HG03175 (cell line): ENCODE data around the gene DHRSX.
"Not testable (repeated sequence)": the region's sequence is repeated elsewhere in the genome, so short reads cannot be mapped to it uniquely, and the experiment has no call there.

Experiments used
- ATAC-seq: cut with Tn5 transposase; IDR thresholded peaks from one replicate; pipeline ENCODE4 v1.9.1; 2021; ENCODE audit warnings: mild to moderate bottlenecking, moderate library complexity; ENCODE audit not compliant: unreplicated experiment

DHRSX gene

GRCh38 chrX:2460048-2460447 lies 40.7 kb downstream of the DHRSX start:
- ATAC-seq = not testable (repeated sequence)

- ATAC-seq = no peak
Observed at GRCh38 chrX:2458309-2458708, 42.5 kb downstream of the DHRSX start.

- ATAC-seq = no peak
Observed at GRCh38 chrX:2457289-2458133, 43.3 kb downstream of the DHRSX start.

DNA sequence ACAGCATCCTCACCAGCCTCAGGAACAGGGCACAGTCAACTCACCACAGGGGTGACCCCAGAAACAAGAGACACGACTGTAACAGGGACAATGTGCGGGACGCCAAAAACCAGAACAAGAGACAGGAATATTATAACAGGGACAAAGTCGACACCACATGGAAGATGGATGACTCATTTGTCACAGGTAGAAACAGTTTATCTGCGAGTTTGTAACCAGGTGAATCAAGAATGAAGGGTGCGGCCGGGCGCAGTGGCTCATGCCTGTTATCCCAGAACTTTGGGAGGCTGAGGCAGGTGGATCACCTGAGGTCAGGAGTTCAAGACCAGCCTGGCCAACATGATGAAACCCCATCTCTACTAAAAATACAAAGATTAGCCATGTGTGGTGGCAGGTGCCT lies 44.7 kb downstream of the DHRSX start:
- not testable (repeated sequence) for ATAC-seq

GRCh38 chrX:2454620-2455019 lies 46.2 kb downstream of the DHRSX start:
- ATAC-seq = not testable (repeated sequence)

- no peak for ATAC-seq
Observed at GRCh38 chrX:2452799-2453198, 48.0 kb downstream of the DHRSX start.

DNA sequence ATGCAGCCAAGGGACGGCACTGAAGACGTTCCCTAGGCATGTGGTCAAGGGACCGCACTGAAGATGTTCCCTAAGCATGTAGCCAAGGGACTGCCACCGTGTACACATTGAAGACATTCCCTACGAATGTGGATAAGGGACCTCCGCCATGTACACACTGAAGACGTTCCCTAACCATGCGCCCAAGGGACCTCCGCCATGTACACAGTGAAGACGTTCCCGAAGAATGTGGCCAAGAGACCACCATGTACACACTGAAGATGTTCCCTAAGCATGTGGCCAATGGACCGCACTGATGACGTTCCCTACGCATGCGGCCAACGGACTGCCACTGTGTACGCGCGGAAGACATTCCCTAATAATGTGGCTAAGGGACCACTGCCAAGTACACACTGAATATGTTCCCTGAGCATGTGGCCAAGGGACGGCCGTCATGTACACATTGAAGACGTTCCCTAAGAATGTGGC lies 48.4 kb downstream of the DHRSX start:
- ATAC-seq = no peak

DNA sequence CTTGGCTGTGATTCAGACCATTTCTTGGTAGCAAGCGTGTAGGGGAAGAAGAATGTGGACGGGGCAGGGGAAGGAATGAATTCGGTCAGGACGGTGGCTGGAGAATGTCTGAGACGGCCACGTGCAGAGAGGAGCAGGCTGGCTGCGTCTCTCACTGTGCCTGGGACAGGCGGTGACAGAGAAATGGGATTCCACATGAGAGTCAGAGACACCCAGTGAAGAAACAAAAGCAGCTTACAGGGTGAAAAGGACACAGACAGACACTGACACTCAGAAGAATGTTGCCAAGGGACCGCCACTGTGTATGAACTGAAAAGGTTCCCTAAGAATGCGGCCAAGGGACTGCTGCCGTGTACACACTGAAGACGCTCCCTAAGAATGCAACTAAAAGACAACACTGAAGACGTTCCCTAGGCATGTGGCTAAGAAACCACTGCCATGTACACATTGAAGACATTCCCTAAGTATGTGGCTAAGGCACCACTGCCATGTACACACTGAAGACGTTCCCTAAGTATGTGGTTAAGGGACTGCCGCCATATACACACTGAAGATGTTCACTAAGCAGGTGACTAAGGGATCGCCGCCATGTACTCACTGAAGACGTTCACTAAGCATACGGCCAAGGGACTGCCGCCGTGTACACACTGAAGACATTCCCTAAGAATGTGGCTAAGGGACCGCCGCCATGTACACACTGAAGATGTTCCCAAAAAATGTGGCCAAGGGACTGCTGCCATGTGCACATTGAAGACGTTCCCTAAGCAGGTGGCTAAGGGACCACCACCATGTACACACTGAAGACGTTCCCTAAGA lies 49.1 kb downstream of the DHRSX start:
- no peak for ATAC-seq

DNA sequence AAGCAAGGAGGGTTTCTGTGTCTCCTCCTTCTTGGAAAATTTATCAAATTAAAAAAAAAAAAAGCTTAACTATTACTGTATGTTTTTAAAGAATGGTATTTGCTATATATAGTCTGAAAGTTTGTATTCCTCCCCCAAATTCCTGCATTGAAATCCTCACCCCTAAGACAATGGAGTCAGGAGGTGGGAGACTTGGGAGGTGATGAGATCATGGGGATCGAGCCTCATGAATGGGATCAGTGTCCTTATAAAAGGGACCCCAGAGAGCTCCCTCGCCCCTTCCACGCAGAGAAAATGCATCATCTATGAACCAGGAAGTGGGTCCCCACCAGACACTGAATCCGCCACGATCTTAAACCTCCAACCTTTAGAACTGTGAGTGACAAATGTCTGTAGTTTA lies 50.1 kb downstream of the DHRSX start:
- ATAC-seq = no peak

DNA sequence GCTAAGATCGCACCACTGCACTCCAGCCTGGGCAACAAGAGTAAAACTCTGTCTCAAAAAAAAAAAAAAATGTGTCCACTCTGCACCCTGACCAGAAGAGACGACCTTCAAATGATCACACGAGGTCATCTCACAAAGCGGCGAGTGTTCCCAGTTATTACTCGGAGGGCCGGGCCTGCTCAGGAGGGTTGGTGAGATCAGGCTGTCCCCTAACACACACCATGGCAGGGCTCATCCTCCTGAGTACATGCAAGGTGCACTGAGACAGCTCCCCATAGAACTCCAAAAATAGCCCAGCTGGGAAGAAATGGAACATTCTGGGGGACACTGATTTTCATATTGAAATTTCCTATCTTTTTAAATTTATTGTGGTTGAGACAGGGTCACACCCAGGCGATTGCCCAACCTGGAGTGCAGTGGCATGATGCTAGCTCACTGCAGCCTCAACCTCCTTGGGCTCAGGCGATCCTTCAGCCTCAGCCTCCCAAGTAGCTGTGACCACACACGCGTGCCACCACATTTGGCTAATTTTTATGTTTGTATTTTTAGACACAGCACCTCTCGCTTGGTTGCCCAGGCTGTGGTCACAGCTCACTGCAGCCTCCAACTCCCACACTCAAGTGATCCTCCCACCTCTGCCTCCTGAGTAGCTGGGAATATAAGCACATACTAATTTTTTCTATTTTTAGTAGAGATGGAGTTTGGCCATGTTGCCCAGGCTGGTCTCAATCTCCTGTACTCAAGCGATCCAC lies 51.5 kb downstream of the DHRSX start:
- ATAC-seq = no peak

- ATAC-seq = no peak
Observed at GRCh38 chrX:2447484-2447883, 53.3 kb downstream of the DHRSX start.

- ATAC-seq = no peak
Observed at GRCh38 chrX:2446815-2447214, 54.0 kb downstream of the DHRSX start.

- ATAC-seq = no peak
Observed at GRCh38 chrX:2445662-2446623, 54.8 kb downstream of the DHRSX start.

DNA sequence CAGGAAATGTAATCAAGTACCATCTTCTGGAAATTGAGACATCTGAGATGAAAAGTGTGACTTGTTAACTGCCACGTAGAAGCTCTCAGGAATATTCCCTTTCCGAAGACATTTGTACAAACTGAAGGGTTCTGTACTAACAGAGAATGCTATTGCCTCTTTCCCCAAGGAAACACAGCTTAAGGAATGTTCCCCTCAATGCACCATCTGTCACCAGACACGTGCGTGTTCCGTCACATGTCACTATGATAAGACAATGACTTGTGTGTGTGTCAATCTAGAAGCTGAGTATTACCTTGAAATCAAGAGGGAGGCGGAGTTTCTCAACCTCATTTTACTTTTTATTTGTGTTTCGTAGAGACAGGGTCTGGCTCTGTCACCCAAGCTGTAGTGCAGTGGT lies 58.1 kb downstream of the DHRSX start:
- ATAC-seq = no peak

DNA sequence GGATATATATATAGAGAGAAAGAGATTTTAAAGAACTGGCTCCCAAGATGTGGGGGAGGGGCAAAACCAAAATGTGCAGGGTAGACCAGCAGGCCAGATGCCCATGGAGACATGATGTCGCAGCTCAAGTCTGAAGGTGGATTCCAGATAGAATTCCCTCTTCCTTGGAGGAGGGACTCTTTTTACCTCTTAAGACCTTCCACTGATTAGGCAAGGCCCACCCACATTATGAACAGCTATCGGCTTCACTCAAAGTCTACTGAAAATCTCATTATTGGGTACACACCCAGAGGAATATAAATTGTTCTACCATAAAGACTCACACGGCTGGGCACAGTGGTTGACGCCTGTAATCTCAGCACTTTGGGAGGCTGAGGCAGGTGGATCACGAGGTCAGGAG lies 59.3 kb downstream of the DHRSX start:
- ATAC-seq = no peak

- no peak for ATAC-seq
Observed at GRCh38 chrX:2439613-2440012, 61.2 kb downstream of the DHRSX start.

DNA sequence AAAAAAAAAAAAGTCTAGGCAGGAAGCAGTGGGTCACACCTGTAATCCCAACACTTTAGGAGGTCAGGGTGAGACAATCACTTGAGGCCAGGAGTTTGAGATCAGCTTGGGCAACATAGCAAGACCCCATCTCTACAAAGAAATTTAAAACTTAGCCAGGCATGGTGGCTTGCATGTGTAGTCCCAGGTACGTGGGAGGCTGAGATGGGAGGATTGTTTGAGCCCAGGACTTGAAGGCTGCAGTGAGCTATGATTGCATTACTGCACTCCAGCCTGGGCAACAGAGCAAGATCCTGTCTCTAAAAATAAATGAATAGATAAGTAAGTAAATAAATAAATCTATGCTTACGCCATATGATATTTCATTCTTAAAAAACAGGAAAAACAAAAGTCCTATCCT lies 65.3 kb downstream of the DHRSX start:
- no peak for ATAC-seq

DNA sequence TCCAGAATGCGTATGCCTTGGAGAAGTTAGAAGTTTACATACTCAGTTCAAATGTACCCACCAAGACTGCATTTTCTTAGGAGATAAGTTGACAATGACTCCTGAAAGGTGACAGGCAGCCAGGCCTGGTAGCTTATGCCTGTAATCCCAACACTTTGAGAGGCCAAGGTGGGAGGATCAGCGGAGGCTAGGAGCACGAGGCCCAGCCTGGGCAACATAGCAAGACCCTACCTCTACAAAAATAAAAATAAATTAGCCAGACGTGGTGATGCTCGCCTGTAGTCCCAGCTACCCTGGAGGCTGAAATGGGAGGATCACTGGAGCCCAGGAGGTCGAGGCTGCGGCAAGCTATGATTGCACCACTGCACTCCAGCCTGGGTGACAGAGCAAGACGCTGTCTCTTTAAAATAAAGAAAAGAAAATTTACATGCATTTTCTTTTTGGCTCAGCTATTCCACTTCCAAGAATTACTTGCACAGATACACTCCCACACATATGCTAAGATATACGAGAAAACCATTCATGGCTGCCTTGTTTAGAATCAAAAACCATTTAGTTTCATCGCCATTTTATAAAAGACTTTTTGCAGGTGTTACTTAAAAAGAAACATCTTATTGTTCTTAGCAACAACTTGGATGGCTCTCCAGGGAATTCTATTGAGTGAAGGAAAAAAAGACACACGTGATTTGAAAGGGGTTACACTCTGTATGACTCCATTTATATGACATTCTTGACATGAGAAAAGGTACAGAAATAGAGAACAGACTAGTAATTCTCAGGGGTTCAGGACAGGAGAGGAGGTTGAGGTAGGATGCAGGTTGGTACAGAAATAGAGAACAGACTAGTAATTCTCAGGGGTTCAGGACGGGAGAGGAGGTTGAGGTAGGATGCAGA lies 66.3 kb downstream of the DHRSX start:
- no peak for ATAC-seq

- no peak for ATAC-seq
Observed at GRCh38 chrX:2432298-2432863, 68.4 kb downstream of the DHRSX start.
